ENCODE data around the gene SNX8.

The SNX8 gene

DNA sequence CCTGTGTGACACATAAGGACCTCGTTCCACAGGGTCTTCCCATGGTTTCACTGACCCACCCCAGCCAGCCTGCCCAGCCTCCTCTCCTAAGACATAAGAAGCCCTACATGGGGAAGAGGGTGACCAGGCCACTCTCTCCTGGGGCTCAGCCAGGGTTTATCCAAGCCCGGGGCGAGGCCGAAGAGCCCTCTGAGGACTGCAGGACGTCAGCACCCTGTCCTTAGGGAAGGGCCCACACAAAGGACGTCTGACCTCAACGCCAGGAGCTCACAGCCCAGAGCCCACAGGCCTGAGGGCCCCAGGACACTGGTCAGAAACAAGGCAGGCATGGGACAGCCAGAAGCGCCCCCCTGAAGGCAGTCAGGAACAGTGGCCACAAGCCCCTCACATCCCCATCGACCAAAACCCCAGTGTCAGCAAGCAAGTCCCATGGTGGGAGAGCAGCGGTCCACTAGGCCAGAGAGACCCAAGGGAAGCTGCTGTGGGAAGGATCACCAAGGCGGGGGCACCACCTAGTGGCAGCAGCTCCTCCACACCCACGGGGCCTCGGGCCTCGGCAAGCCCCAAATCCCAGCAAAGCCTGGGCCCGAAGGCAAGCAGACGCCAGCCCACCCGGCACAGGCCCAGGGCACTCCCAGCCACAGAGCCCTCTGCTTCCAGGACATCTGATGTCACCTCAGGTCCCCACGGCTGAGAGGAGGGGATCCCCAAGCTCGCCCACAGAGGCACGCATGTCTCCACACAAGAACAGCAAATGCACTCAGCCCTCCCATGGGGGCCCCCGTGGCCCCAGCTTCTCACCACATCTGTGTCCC, 104.9 kb downstream of the SNX8 start:
- peaks cover 22% of the 10 kb centered on the region for H3K4me1 Mint-ChIP-seq
- peaks cover 58% of the 10 kb centered on the region for H3K36me3 Mint-ChIP-seq
- H3K27ac Mint-ChIP-seq, result peak overlapping the region; percentile 57
- ATAC-seq, result peak; percentile 55
- peak; percentile 25 to 65 for DNase-seq (ENCODE audit: low spot score in 2 of 2)
- H3K9me3 Mint-ChIP-seq, result no peaks in the 10 kb centered on the region
- no peak overlapping the region for H3K4me3 Mint-ChIP-seq

DNA sequence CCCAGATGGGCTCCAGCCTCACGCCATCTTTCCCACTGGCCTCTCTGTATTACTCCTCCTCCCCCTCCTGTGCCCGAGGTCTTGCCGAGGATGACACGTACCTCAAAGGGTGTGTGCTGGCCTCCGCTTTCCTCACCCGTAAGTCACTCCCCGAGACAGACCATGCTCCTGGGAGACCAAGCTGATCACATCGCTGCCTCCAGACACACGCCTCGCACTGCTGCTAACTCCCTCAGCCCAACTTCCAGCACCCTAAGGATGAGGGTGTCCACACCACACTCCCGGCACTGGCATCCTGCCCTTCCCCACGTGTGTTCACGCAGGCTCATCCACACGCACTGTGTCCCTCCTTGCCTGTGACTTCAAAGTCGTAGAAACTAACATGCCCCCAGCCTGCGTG, 105.5 kb downstream of the SNX8 start:
- no peak for ATAC-seq
- Mint-ChIP-seq H3K4me1 (peaks cover 15% of the 10 kb centered on the region), H3K27ac (peak overlapping the region; percentile 57), H3K9me3 (no peaks in the 10 kb centered on the region), H3K4me3 (no peak overlapping the region), H3K36me3 (peaks cover 52% of the 10 kb centered on the region)
- DNase-seq (ENCODE audit: low spot score in 2 of 2), result no peak

DNA sequence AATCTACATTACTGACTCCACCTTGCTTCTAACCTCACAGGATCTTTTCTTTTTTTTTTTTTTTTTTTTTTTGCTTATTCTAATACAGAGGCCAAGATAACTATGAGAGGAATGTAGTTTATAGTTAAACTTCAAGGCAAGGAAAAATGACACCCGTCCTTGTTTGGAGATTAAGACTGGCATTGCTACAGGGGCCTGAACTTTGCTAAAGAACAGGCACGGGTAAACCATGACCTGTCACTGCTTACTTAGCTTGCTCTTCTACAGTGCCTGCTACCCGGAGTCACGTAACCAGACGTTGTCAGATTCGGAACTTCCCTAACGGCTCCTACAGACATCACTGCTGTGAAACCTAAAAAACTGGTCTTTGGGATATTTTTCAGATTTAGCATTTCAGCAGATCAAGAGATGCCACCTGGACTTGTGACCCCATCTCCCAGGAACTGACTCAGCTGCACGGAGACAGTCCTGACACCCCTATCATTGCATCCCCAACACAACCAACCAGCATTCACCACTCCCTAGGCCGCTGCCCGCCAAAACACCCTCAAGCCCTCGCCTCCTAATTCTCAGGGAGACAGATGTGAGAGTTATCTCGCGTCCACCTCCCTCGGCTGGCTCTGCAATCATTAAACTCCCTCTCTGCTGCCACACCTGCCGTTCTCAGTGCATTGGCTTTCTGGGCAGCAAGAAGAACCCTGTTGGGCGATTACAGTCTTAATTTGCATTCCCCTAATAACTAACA, 109.0 kb downstream of the SNX8 start:
- H3K9me3 Mint-ChIP-seq, result no peaks in the 10 kb centered on the region

DNA sequence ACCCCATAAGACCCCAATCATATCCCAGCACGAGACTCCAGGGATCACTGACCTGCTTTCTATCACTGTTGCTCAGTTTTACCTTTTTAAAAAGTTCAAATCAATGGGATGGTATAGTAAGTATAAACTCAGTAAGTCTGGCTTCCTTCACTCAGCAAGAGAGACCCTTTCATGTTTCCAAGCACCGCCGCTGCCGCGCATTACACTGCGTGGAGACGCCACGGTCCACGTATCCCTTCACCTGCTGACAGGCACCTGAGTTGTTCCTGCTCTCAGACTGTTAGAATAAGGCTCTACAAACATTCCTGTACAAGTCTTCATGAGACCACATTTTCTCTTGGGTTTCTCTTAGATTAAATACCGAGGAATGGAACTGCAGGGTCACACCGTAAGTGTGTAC, 109.8 kb downstream of the SNX8 start:
- Mint-ChIP-seq H3K27ac (no peak overlapping the region), H3K4me3 (no peak overlapping the region), H3K36me3 (peaks cover 35% of the 10 kb centered on the region), H3K9me3 (no peaks in the 10 kb centered on the region), H3K4me1 (peaks cover 9% of the 10 kb centered on the region)
- ATAC-seq, result no peak
- DNase-seq (ENCODE audit: low spot score in 2 of 2), result no peak

More for the DNA sequence above, 109.0 kb downstream of the SNX8 start:
- Mint-ChIP-seq H3K27ac (peak overlapping the region; percentile 14), H3K4me3 (no peak overlapping the region), H3K36me3 (peaks cover 35% of the 10 kb centered on the region), H3K4me1 (peaks cover 9% of the 10 kb centered on the region)
- no peak for ATAC-seq
- no peak for DNase-seq (ENCODE audit: low spot score in 2 of 2)

DNA sequence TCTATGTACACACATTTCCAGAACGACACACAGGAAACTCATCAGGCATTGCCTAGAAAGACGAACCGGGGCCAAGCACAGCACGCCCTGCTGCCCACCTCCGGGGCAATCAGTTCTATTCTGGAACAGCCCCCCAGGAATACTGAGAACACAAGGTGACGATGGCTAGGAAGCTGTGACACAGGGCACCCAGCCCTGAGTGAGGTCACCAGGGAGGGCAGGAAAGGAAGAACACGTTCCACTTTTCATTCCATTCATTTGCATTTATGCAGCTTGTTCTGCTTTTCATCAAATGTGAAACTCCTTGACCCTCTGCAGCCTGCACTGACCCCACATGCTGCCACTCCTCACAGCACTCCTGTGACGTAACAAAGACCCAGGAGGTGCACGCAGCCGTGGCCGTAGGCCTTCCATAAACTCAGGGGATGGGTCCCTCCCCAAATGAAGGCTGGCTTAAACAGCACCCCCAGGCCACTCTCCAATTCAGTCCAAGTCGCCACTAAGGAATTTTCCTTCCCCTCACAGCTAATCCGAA, 110.4 kb downstream of the SNX8 start:
- Mint-ChIP-seq H3K4me3 (no peak overlapping the region), H3K4me1 (peaks cover 4% of the 10 kb centered on the region), H3K9me3 (no peaks in the 10 kb centered on the region), H3K27ac (no peak overlapping the region), H3K36me3 (peaks cover 30% of the 10 kb centered on the region)
- ATAC-seq (no peak), DNase-seq (ENCODE audit: low spot score in 2 of 2) (no peak)

DNA sequence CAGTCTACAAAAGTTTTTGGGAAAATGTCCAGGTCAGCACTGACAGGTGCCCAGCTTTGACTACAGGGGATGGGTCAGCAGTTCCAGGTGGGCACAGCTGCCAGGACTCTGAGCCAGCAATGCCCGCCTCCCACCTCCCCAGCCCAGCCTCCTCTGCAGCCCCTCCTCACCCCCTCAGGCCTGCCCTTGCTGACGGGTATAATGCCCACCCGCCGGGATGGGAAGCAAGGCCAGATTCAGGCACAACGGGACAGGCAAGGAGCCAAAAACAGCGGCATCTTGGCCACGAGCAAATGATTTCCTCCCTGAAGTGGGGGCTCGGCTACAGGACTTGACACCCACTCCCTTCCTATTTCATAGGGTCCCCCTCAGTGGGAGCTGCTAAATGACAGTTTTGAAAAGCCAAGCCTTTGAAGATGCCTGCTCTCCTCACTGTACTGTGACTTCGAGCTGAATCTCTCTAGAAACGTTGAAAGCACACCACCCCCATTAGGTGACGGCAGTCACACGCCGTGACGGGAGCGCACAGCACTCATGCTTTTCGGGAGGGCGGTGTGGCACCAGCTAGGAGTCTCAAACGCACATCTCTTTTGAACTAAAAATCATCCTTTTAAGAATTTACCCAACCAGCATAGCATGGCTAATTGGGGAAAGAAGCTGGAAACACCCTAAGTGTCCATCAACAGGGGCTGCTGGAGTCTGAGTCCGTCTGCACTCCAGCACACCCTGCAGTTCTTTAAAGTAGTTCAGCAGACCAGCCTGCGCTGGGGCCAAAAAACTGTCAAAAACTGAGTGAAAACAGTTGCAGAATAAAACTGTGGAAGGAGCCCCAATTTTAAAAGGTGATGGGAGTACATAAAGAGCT, 111.1 kb downstream of the SNX8 start:
- Mint-ChIP-seq H3K27ac (no peak overlapping the region), H3K36me3 (peaks cover 25% of the 10 kb centered on the region), H3K4me3 (no peak overlapping the region), H3K4me1 (no peaks in the 10 kb centered on the region), H3K9me3 (no peaks in the 10 kb centered on the region)
- ATAC-seq, result no peak
- DNase-seq (ENCODE audit: low spot score in 2 of 2), result no peak

DNA sequence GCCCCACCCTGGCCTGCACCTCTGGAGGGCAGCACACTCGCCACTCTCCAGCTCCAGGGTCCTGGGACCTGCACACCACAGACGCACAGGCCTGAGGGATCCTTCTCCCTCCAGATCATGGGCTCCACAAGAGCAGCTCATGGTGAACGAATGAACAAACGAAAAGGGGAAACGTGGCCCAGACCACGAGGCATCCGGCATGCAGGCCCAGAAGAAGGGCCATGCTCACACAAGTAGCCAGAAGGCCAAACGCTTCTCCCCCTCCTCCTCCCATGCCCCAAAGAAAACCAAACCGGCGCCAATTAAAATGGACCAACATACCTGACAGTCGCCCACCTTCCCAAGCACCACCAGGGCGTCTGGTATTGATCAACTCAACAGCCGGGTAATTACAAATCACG, 111.9 kb downstream of the SNX8 start:
- H3K27ac Mint-ChIP-seq, result no peak overlapping the region
- ATAC-seq, result no peak
- H3K4me3 Mint-ChIP-seq, result no peak overlapping the region
- H3K9me3 Mint-ChIP-seq, result no peaks in the 10 kb centered on the region
- H3K36me3 Mint-ChIP-seq, result peaks cover 21% of the 10 kb centered on the region
- DNase-seq (ENCODE audit: low spot score in 2 of 2), result no peak
- H3K4me1 Mint-ChIP-seq, result peaks cover 3% of the 10 kb centered on the region
